H1 (cell line): Measurements from ENCODE around the gene GEN1. TPM values are rescaled to one million over a fixed set of nuclear protein-coding genes. Genes with fewer than 3 reads are reported as not detected.

Experiments
- CTCF ChIA-PET: fragments of 300-600 bp; sonication (Branson Sonifier 250); formaldehyde crosslinking; loops from one replicate; lab custom pipeline; 2021; ENCODE audit not compliant: partially characterized antibody; lab: Charles Lee
- POLR2A ChIA-PET: fragments of 300-600 bp; sonication (Branson Sonifier 250); formaldehyde crosslinking; loops from one replicate; lab custom pipeline; 2021; ENCODE audit warnings: inconsistent platforms; ENCODE audit not compliant: partially characterized antibody; lab: Charles Lee
- DNase-seq, 2 experiments: peaks; one replicate each; pipeline versions ENCODE4 v3.0.0 to v3.0.0-alpha.2; 2010 to 2022; ENCODE audit warnings: low spot score in 2 of 2, low read depth in 1 of 2, mixed read lengths in 1 of 2
- FAIRE-seq: peaks from 2 replicates; lab custom pipeline; 2011; peaks lifted over from hg19 to GRCh38; lab: Jason Lieb, UNC
- H2AFZ ChIP-seq: 2 replicates; pipeline ENCODE4 v1.8.1; 2012; ENCODE audit warnings: low read length, inconsistent platforms
- H2AK5ac ChIP-seq: 2 replicates; pipeline ENCODE4 v1.6.1; 2013; ENCODE audit warnings: low read depth, low read length
- H2BK120ac ChIP-seq: replicated peaks from 2 replicates; pipeline ENCODE3; 2013; ENCODE audit warnings: low read depth, low read length, inconsistent platforms
- H2BK12ac ChIP-seq: 2 replicates; pipeline ENCODE4 v1.6.1; 2013; ENCODE audit warnings: low read depth, low read length
- H2BK15ac ChIP-seq: 2 replicates; pipeline ENCODE4 v1.6.1; 2013; ENCODE audit warnings: low read length
- H2BK20ac ChIP-seq: 2 replicates; pipeline ENCODE4 v1.6.1; 2013; ENCODE audit warnings: low read length
- H2BK5ac ChIP-seq: 2 replicates; pipeline ENCODE4 v1.6.1; 2013; ENCODE audit warnings: low read depth, low read length
- H3K14ac ChIP-seq: 2 replicates; pipeline ENCODE4 v1.6.1; 2013; ENCODE audit warnings: inconsistent platforms; ENCODE audit not compliant: insufficient read length
- H3K18ac ChIP-seq: 2 replicates; pipeline ENCODE4 v1.6.1; 2013; ENCODE audit warnings: low read length; ENCODE audit errors: extremely low read depth
- H3K23ac ChIP-seq: 2 replicates; pipeline ENCODE4 v1.6.1; 2013; ENCODE audit warnings: inconsistent platforms; ENCODE audit not compliant: insufficient read length
- H3K23me2 ChIP-seq: 2 replicates; pipeline ENCODE4 v1.6.1; 2013; ENCODE audit warnings: low read depth, low read length
- H3K27ac ChIP-seq: 2 replicates; pipeline ENCODE4 v1.6.1; 2011; ENCODE audit warnings: low read depth, low read length, inconsistent platforms
- H3K27me3 ChIP-seq, 4 experiments: replicated peaks in 1 of 4; 1 replicate in 1 of 4; 2 replicates in 3 of 4; pipeline versions ENCODE4 v1.6.1 to v1.8.1; 2011 to 2013; ENCODE audit warnings: low read length in 3 of 4, mild to moderate bottlenecking in 3 of 4, inconsistent platforms in 2 of 4, mixed read lengths in 2 of 4, moderate library complexity in 1 of 4; ENCODE audit not compliant: control insufficient read depth in 3 of 4, insufficient read depth in 3 of 4; ENCODE audit errors: extremely low read depth in 1 of 4
- H3K36me3 ChIP-seq, 4 experiments: 2 replicates each; pipeline versions ENCODE4 v1.6.1 to v1.8.1; 2011 to 2013; ENCODE audit warnings: mild to moderate bottlenecking in 4 of 4, low read length in 3 of 4, moderate library complexity in 2 of 4, control low read depth in 1 of 4, inconsistent platforms in 1 of 4; ENCODE audit not compliant: insufficient read depth in 4 of 4, control insufficient read depth in 2 of 4
- H3K4ac ChIP-seq: replicated peaks from 2 replicates; pipeline ENCODE3; 2013; ENCODE audit warnings: low read length, low read depth, mixed read lengths, inconsistent platforms; ENCODE audit not compliant: insufficient read length
- H3K4me1 ChIP-seq, 4 experiments: replicated peaks in 1 of 4; 1 replicate in 1 of 4; 2 replicates in 3 of 4; pipeline versions ENCODE4 v1.6.1 to v1.8.1; 2011 to 2013; ENCODE audit warnings: low read length in 3 of 4, inconsistent platforms in 2 of 4, mixed read lengths in 1 of 4; ENCODE audit not compliant: insufficient read depth in 4 of 4, control insufficient read depth in 3 of 4
- H3K4me2 ChIP-seq, 2 experiments: 2 replicates each; pipeline versions ENCODE4 v1.6.1 to v1.8.1; 2011 to 2013; ENCODE audit warnings: low read depth in 2 of 2, low read length in 2 of 2, control low read depth in 1 of 2, inconsistent platforms in 1 of 2, mild to moderate bottlenecking in 1 of 2; ENCODE audit not compliant: insufficient read depth in 1 of 2
- H3K4me3 ChIP-seq, 4 experiments: fragments of 200-600, 300-600 bp in 1 of 4; sonication (generic), shearing (Covaris generic), sonication (Bioruptor Twin) in 1 of 4; 2 replicates each; pipeline versions ENCODE4 v1.5.1 to v1.8.1; 2011 to 2016; ENCODE audit warnings: low read length in 4 of 4, low read depth in 3 of 4, control low read depth in 2 of 4, inconsistent platforms in 2 of 4, mild to moderate bottlenecking in 2 of 4, mixed read lengths in 1 of 4, moderate library complexity in 1 of 4; ENCODE audit not compliant: insufficient read depth in 2 of 4; ENCODE audit errors: extremely low read depth in 1 of 4
- H3K56ac ChIP-seq: replicated peaks from 2 replicates; pipeline ENCODE3; 2013; ENCODE audit warnings: low read depth, mild to moderate bottlenecking, mixed read lengths, low read length, inconsistent platforms; ENCODE audit not compliant: insufficient read length
- H3K79me1 ChIP-seq: 2 replicates; pipeline ENCODE4 v1.6.1; 2013; ENCODE audit warnings: low read depth, low read length, control low read depth
- H3K79me2 ChIP-seq, 2 experiments: 2 replicates each; pipeline versions ENCODE4 v1.6.1 to v1.8.1; 2012 to 2013; ENCODE audit warnings: low read length in 2 of 2, mild to moderate bottlenecking in 2 of 2, inconsistent platforms in 1 of 2; ENCODE audit not compliant: insufficient read depth in 2 of 2, control insufficient read depth in 1 of 2
- H3K9ac ChIP-seq, 4 experiments: replicated peaks in 1 of 4; 1 replicate in 1 of 4; 2 replicates in 3 of 4; pipeline versions ENCODE4 v1.6.1 to v1.8.1; 2011 to 2013; ENCODE audit warnings: low read depth in 3 of 4, low read length in 3 of 4, control low read depth in 2 of 4, mild to moderate bottlenecking in 2 of 4, moderate library complexity in 2 of 4, inconsistent platforms in 1 of 4; ENCODE audit errors: extremely low read depth in 1 of 4
- H3K9me3 ChIP-seq, 2 experiments: 2 replicates each; pipeline versions ENCODE4 v1.6.1 to v1.8.1; 2012 to 2013; ENCODE audit warnings: mild to moderate bottlenecking in 2 of 2, moderate library complexity in 2 of 2, control low read depth in 1 of 2, inconsistent platforms in 1 of 2, low read depth in 1 of 2, low read length in 1 of 2, mixed read lengths in 1 of 2; ENCODE audit not compliant: insufficient read depth in 2 of 2
- H4K20me1 ChIP-seq, 2 experiments: replicated peaks in 1 of 2; 2 replicates each; pipeline versions ENCODE3 to v1.8.1; 2011 to 2013; ENCODE audit warnings: inconsistent platforms in 2 of 2, low read length in 2 of 2, mild to moderate bottlenecking in 1 of 2; ENCODE audit not compliant: insufficient read depth in 2 of 2, control insufficient read depth in 1 of 2
- H4K5ac ChIP-seq: 2 replicates; pipeline ENCODE4 v1.6.1; 2013; ENCODE audit warnings: low read length, low read depth, mixed read lengths, inconsistent platforms; ENCODE audit not compliant: insufficient read length
- H4K8ac ChIP-seq: 2 replicates; pipeline ENCODE4 v1.8.0; 2013; ENCODE audit warnings: mild to moderate bottlenecking, moderate library complexity, low read length, inconsistent platforms; ENCODE audit not compliant: insufficient read depth; ENCODE audit errors: extremely low read depth
- H4K91ac ChIP-seq: replicated peaks from 2 replicates; pipeline ENCODE3; 2013; ENCODE audit warnings: low read length, mixed read lengths, inconsistent platforms; ENCODE audit not compliant: insufficient read length
- CBX5 ChIP-seq: fragments of 300-800, 300-1000 bp; sonication (generic); IDR thresholded peaks from 2 replicates; pipeline ENCODE4 v1.7.1; 2016; ENCODE audit warnings: antibody characterized with exemption, low read length, low read depth
- CEBPB ChIP-seq: IDR thresholded peaks from 2 replicates; pipeline ENCODE4 v1.6.1; 2012; ENCODE audit warnings: low read depth, low read length
- CTBP2 ChIP-seq: IDR thresholded peaks from 2 replicates; pipeline ENCODE4 v1.7.0; 2011; ENCODE audit warnings: borderline replicate concordance, mild to moderate bottlenecking, moderate library complexity, mixed read lengths, low read length; ENCODE audit not compliant: insufficient read depth, insufficient read length
- EP300 ChIP-seq, 2 experiments: IDR thresholded peaks; 1 replicate in 1 of 2; 2 replicates in 1 of 2; pipeline ENCODE4 v1.6.1; 2011 to 2012; ENCODE audit warnings: low read depth in 2 of 2, low read length in 2 of 2, mild to moderate bottlenecking in 2 of 2, borderline replicate concordance in 1 of 2, inconsistent platforms in 1 of 2, moderate library complexity in 1 of 2
- FOSL1 ChIP-seq: IDR thresholded peaks from 2 replicates; pipeline ENCODE4 v1.6.1; 2011; ENCODE audit warnings: mild to moderate bottlenecking, low read depth, low read length, moderate library complexity; ENCODE audit not compliant: insufficient read depth
- HDAC6 ChIP-seq: IDR thresholded peaks from one replicate; pipeline ENCODE4 v1.7.1; 2012; ENCODE audit warnings: low read depth, mild to moderate bottlenecking, inconsistent platforms, low read length, moderate library complexity
- KDM4A ChIP-seq: IDR thresholded peaks from one replicate; pipeline ENCODE4 v1.7.1; 2012; ENCODE audit warnings: low read depth, mild to moderate bottlenecking, moderate library complexity, low read length, inconsistent platforms; ENCODE audit not compliant: severe bottlenecking
- NRF1 ChIP-seq: IDR thresholded peaks from 2 replicates; pipeline ENCODE4 v1.6.1; 2011; ENCODE audit warnings: mild to moderate bottlenecking, low read depth, low read length, improper control_type of control experiment
- PHF8 ChIP-seq: fragments of 200-600 bp; sonication (generic); conservative IDR thresholded peaks from 2 replicates; pipeline ENCODE4 v1.7.1; 2012; ENCODE audit warnings: low read depth, mild to moderate bottlenecking, inconsistent platforms, low read length, moderate library complexity
- POLR2A ChIP-seq, 2 experiments: IDR thresholded peaks; 1 replicate in 1 of 2; 2 replicates in 1 of 2; pipeline ENCODE4 v1.6.1; 2011; ENCODE audit warnings: low read depth in 2 of 2, low read length in 2 of 2, mild to moderate bottlenecking in 2 of 2; ENCODE audit errors: control extremely low read depth in 1 of 2
- RXRA ChIP-seq: IDR thresholded peaks from 2 replicates; pipeline ENCODE4 v1.6.1; 2011; ENCODE audit warnings: low read depth, mild to moderate bottlenecking, low read length, moderate library complexity; ENCODE audit not compliant: insufficient read depth
- SAP30 ChIP-seq: fragments of 300-600 bp; sonication (generic); IDR thresholded peaks from 2 replicates; pipeline ENCODE4 v1.7.1; 2012; ENCODE audit warnings: low read length, moderate library complexity, mild to moderate bottlenecking, inconsistent platforms; ENCODE audit not compliant: insufficient read depth, insufficient replicate concordance
- WGBS, 2 experiments: shearing (Covaris generic) in 1 of 2; methylation state at CpG; one replicate each; pipeline versions ENCODE4 v1.1.6 to v1.1.7; 2013 to 2015; ENCODE audit warnings: low lambda C conversion rate in 2 of 2, mixed read lengths in 2 of 2, inconsistent platforms in 1 of 2, low coverage in 1 of 2, missing lambda C conversion rate in 1 of 2; ENCODE audit not compliant: insufficient replicate concordance in 2 of 2, insufficient coverage in 1 of 2, insufficient read length in 1 of 2; ENCODE audit errors: extremely low coverage in 1 of 2, missing lambda C conversion rate in 1 of 2; 5-methylcytosine and 5-hydroxymethylcytosine counted together
- polyA plus RNA-seq, 7 experiments: library from polyadenylated mRNA; depleted of rRNA in 3 of 7; stranded (reverse) in 5 of 7; unstranded in 2 of 7; fragments of >200 nt in 5 of 7; fragments of 200-250 nt in 2 of 7; gene quantifications; 1 replicate in 5 of 7; 2 replicates in 1 of 7; 4 replicates in 1 of 7; pipeline versions ENCODE4 v1.2.1 to v1.2.3, GENCODE V29; 2011 to 2013; ENCODE audit warnings: missing spikeins in 2 of 7, mixed read lengths in 2 of 7
- total RNA-seq: library from RNA; stranded (reverse); fragmentation: NEBNext Ultra II Directional; extraction: Animal tissue kit (Norgen Biotek cat#: 25700); gene quantifications from 2 replicates; pipeline ENCODE4 v1.2.1, GENCODE V29; 2021
- TF ChIP-seq, protein P1 (sequence below): IDR thresholded peaks from 2 replicates; pipeline ENCODE4 v1.6.1; 2012; ENCODE audit warnings: inconsistent platforms

GEN1 gene
- total and polyA plus RNA-seq, 2 of the 8 experiments (the other 6 are each of a cell fraction or from before 2014, with no cell fraction given): 6.9 to 19.2 TPM

DNA sequence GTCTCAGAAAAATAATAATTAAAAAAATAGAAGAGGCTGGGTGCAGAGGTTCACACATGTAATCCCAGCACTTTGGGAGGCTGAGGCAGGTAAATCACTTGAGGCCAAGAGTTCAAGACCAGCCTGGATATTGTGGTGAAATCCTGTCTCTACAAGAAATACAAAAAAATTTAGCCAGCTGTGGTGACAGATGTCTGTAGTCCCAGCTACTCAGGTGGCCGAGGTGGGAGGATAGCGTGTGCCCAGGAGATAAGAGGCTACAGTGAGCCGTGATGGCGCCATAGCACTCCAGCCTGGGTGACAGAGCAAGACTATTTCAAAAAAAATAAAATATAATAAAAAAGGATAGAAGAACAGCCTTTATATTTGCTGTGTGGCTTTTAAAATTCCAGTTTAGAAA lies 36.3 kb upstream of the GEN1 start:
- Histone ChIP-seq H3K4ac (no peak overlapping the region), H3K23me2 (no peaks in the 10 kb centered on the region; the same call in 1 of the 2 replicates), H3K4me3 (no peak overlapping the region), H3K27me3 (no peaks in the 10 kb centered on the region), H3K4me2 (no peak overlapping the region), H2BK20ac (no peak overlapping the region), H3K18ac (no peak overlapping the region), H2BK12ac (no peak overlapping the region), H3K56ac (no peak overlapping the region), H3K36me3 (peaks cover 14 to 87% (median 50%) of the 10 kb centered on the region in 4 experiments)
- CTCF ChIA-PET: interaction anchor here (1.0 to 1.4 kb wide), 2 partner anchors 12 to 49 kb away, joined by 4 read pairs; no protein-coding TSS in a partner anchor
- FAIRE-seq (no peak), DNase-seq (no peak)
- 96% methylated on average over 4 of the region's 4 CpGs; no CpG with 5 or more reads in 1 of the 2 experiments for WGBS, 2 experiments
- TF ChIP-seq KDM4A (no peak), SAP30 (no peak), CTBP2 (no peak), EP300 (IDR thresholded peaks at IDR 0.05; ENCODE audit: borderline replicate concordance in 1 of 2, low read depth in 2 of 2, low read length in 2 of 2) (no peak), PHF8 (no peak), RXRA (no peak), HDAC6 (no peak), CBX5 (no peak), NRF1 (no peak), POLR2A (IDR thresholded peaks at IDR 0.05; ENCODE audit: control extremely low read depth in 1 of 2, low read depth in 2 of 2, low read length in 2 of 2) (no peak), CEBPB (no peak), FOSL1 (no peak)
- TF ChIP-seq, protein P1, sequence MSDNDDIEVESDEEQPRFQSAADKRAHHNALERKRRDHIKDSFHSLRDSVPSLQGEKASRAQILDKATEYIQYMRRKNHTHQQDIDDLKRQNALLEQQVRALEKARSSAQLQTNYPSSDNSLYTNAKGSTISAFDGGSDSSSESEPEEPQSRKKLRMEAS: no peak
- TF ChIP-seq, all 59 proteins: peak for 0
- Histone ChIP-seq H4K5ac (no peak overlapping the region), H3K27ac (no peak overlapping the region), H2AFZ (no peak overlapping the region), H4K20me1 (peaks cover 0 to 1% of the 10 kb centered on the region in 2 experiments), H4K91ac (no peak overlapping the region), H2BK120ac (no peak overlapping the region), H2BK5ac (no peak overlapping the region), H3K4me1 (no peaks in the 10 kb centered on the region), H2BK15ac (no peak overlapping the region), H3K23ac (no peak overlapping the region), H3K9ac (no peak overlapping the region), H2AK5ac (no peak overlapping the region), H3K79me1 (no peaks in the 10 kb centered on the region), H3K79me2 (no peaks in the 10 kb centered on the region), H3K9me3 (no peaks in the 10 kb centered on the region), H3K14ac (no peak overlapping the region), H4K8ac (no peak overlapping the region)
- POLR2A ChIA-PET: no interaction called here
